ENCODE results near the gene HHAT.

- no peak for TF ChIP-seq EZH2 (IDR thresholded peaks at IDR 0.05; ENCODE audit: insufficient read depth, poor library complexity, severe bottlenecking)
- TF ChIP-seq EZH2phosphoT487 (IDR thresholded peaks at IDR 0.05; ENCODE audit: insufficient read depth, low read depth): no peak
Measured at GRCh38 chr1:210700511-210700910, 371.8 kb downstream of the HHAT start.

All from GM23248 (cell line).